ENCODE data around the gene TPRN. TPM values are rescaled to one million over a fixed set of nuclear protein-coding genes. Genes with fewer than 3 reads are reported as not detected.

TPRN gene
- total and polyA plus RNA-seq, 9 of the 15 experiments (the other 6 are each of a cell fraction or from before 2014, with no cell fraction given), result 0.31 to 31.9 (median 4.4) TPM

DNA sequence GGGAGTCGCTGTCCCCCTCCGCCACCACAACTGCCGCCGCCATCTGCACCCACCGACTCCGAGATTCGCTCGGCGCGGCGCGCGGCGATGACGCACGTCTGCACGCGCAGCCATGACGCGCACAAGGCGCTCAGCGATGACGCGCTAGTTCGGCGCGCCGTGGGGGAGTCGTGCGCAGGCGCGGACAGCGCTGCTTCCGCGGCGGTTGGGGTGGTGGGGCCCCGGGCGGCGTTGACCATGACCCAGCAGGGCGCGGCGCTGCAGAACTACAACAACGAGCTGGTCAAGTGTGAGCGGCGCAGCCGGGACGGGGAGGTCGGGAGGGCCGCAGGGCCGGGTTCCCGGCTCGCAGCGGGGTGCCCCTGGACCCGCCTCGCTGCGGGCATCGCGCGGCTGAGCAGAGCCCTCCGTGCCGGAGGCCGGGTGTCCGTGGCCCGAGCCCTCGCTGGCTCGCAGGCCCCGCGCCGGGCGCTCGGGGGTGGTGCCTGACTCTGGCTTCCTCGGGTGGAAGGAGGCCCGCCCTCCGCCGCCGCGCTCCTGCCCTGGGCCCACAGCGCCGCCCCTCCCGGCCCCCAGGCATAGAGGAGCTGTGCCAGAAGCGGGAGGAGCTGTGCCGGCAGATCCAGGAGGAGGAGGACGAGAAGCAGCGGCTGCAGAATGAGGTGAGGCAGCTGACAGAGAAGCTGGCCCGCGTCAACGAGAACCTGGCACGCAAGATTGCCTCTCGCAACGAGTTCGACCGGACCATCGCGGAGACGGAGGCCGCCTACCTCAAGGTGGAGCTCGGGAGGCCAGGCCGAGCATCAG lies 11.8 kb downstream of the TPRN start, which contains the start of the genes ANAPC2 and SSNA1 (continued):
- no peak for TF ChIP-seq MCM2 (IDR thresholded peaks at IDR 0.05; ENCODE audit: low read depth)
- no peak for TF ChIP-seq XRCC3 (IDR thresholded peaks at IDR 0.05)
- TF ChIP-seq, protein P1, sequence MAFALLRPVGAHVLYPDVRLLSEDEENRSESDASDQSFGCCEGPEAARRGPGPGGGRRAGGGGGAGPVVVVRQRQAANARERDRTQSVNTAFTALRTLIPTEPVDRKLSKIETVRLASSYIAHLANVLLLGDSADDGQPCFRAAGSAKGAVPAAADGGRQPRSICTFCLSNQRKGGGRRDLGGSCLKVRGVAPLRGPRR (CRISPR knock-in tag; IDR thresholded peaks at IDR 0.05), result no peak
- no peak for TF ChIP-seq BCL6 (CRISPR knock-in tag; IDR thresholded peaks at IDR 0.05)
- TF ChIP-seq ELF1 (tag; IDR thresholded peaks at IDR 0.05), result peak; percentile 74
- no peak for TF ChIP-seq PPARD (CRISPR knock-in tag; IDR thresholded peaks at IDR 0.05)
- TF ChIP-seq, protein P2, sequence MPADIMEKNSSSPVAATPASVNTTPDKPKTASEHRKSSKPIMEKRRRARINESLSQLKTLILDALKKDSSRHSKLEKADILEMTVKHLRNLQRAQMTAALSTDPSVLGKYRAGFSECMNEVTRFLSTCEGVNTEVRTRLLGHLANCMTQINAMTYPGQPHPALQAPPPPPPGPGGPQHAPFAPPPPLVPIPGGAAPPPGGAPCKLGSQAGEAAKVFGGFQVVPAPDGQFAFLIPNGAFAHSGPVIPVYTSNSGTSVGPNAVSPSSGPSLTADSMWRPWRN (IDR thresholded peaks at IDR 0.05; ENCODE audit: low read depth), result no peak
- no peak for TF ChIP-seq MEF2A (IDR thresholded peaks at IDR 0.05; ENCODE audit: control insufficient read depth, low read depth, low read length)
- TF ChIP-seq TCF3 (CRISPR knock-in tag; IDR thresholded peaks at IDR 0.05), result peak; percentile 35
- no peak for TF ChIP-seq HSF4 (CRISPR knock-in tag; IDR thresholded peaks at IDR 0.05; ENCODE audit: borderline replicate concordance)
- no peak for TF ChIP-seq BMI1 (IDR thresholded peaks at IDR 0.05; ENCODE audit: low read length)
- TF ChIP-seq, protein P3, sequence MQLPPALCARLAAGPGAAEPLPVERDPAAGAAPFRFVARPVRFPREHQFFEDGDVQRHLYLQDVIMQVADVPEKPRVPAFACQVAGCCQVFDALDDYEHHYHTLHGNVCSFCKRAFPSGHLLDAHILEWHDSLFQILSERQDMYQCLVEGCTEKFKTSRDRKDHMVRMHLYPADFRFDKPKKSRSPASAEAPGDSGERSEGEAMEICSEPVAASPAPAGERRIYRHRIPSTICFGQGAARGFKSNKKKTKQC (CRISPR knock-in tag; IDR thresholded peaks at IDR 0.05), result 0 out of 2 replicates have a peak, but pooled peaks have one; percentile 42
- TF ChIP-seq ZNF766 (CRISPR knock-in tag; conservative IDR thresholded peaks at IDR 0.05), result peak; percentile 70
- TF ChIP-seq NFE2 (IDR thresholded peaks at IDR 0.05; ENCODE audit: low read depth), result peak; percentile 69
- TF ChIP-seq ZNF354B (CRISPR knock-in tag; IDR thresholded peaks at IDR 0.05), result no peak
- TF ChIP-seq SP2 (IDR thresholded peaks at IDR 0.05; ENCODE audit: extremely low read depth, low read depth, low read length, poor library complexity, severe bottlenecking), result no peak
- TF ChIP-seq FIP1L1 (IDR thresholded peaks at IDR 0.05; ENCODE audit: low read depth, low read length, poor library complexity, severe bottlenecking), result no peak
- TF ChIP-seq MTF1 (CRISPR knock-in tag; IDR thresholded peaks at IDR 0.05; ENCODE audit: borderline replicate concordance), result no peak
- TF ChIP-seq, protein P4, sequence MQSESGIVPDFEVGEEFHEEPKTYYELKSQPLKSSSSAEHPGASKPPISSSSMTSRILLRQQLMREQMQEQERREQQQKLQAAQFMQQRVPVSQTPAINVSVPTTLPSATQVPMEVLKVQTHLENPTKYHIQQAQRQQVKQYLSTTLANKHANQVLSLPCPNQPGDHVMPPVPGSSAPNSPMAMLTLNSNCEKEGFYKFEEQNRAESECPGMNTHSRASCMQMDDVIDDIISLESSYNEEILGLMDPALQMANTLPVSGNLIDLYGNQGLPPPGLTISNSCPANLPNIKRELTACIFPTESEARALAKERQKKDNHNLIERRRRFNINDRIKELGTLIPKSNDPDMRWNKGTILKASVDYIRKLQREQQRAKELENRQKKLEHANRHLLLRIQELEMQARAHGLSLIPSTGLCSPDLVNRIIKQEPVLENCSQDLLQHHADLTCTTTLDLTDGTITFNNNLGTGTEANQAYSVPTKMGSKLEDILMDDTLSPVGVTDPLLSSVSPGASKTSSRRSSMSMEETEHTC (IDR thresholded peaks at IDR 0.05), result no peak
- TF ChIP-seq ARHGAP35 (IDR thresholded peaks at IDR 0.05; ENCODE audit: partially characterized antibody), result no peak
- peak; percentile 83 for TF ChIP-seq RB1 (IDR thresholded peaks at IDR 0.05; ENCODE audit: low read depth)
